HG02981 (cell line): ENCODE measurements around the gene HES1.
"Not testable (repeated sequence)": the region's sequence is repeated elsewhere in the genome, so short reads cannot be mapped to it uniquely, and the experiment has no call there.

Experiments used
- ATAC-seq: cut with Tn5 transposase; IDR thresholded peaks from one replicate; pipeline ENCODE4 v1.9.1; 2021; ENCODE audit warnings: mild to moderate bottlenecking, moderate library complexity; ENCODE audit not compliant: unreplicated experiment

The HES1 gene, protein sequence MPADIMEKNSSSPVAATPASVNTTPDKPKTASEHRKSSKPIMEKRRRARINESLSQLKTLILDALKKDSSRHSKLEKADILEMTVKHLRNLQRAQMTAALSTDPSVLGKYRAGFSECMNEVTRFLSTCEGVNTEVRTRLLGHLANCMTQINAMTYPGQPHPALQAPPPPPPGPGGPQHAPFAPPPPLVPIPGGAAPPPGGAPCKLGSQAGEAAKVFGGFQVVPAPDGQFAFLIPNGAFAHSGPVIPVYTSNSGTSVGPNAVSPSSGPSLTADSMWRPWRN

DNA sequence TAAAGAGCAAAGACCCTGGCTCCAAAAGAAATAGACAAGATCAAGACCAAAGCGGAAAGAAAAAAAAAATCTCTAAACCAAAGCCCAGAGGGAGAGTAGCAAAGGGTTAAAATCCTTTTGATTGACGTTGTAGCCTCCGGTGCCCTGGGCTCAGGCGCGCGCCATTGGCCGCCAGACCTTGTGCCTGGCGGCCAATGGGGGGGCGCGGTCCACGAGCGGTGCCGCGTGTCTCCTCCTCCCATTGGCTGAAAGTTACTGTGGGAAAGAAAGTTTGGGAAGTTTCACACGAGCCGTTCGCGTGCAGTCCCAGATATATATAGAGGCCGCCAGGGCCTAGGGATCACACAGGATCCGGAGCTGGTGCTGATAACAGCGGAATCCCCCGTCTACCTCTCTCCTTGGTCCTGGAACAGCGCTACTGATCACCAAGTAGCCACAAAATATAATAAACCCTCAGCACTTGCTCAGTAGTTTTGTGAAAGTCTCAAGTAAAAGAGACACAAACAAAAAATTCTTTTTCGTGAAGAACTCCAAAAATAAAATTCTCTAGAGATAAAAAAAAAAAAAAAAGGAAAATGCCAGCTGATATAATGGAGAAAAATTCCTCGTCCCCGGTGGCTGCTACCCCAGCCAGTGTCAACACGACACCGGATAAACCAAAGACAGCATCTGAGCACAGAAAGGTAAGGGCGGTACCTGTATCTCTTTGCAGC lies at the start of gene HES1:
Gene HES1 (plus strand): TSS at position 343 of the 713 bp plus-strand sequence. CDS start 233 bp downstream, at position 576.
- ATAC-seq, result peak; percentile 21

DNA sequence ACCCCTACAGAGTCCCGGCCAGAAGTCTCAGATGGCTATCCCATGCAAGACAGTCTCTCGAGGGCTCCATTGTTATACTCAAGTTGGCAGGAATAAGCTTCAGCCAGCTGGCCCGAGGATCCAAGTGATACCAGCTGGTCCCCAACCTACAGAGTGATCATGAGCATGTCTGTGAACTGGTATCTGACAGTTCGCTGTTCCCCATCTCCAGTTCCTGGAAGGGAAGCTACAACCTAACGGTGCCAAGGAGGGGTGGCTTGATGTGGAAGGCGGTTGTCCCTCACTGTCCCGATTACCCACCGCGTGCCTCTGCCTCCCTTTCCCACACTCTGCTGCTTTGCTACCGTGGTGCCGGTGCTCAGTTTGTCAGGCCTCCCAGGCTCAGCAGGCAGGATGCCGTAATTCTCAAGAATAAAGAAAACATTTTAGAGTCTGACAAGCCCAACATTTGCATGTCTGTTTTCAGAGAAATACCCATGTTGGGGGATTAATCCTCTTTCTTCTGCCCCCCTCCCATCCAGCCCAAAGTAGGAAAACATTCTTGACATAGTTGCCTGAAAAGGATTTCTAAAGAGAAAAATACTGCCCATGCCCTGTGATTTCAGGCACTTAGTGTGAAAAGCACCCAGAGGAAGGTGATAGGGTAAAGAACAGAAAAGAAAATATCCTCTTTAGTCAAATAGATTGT lies 49.4 kb upstream of the HES1 start:
- no peak for ATAC-seq

DNA sequence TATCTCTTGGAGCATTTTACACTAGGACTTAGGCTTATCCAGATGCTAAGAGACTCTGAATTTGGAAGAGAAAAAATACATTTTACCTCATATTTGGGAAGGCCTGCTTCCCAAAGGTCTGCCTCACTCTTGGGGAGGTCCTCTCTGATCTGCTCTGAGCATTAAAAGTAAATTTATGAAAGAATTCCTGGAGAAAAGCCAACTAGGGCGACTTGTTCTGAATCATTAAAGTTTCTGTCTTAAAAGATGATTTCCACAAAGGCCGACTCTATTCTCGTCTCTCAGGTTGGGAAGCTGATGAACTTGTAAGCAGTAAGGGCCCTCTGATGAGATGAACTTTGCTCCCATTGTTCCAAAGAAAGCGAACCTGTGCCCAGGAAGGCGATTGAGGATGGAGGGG lies 48.7 kb upstream of the HES1 start:
- ATAC-seq, result no peak

DNA sequence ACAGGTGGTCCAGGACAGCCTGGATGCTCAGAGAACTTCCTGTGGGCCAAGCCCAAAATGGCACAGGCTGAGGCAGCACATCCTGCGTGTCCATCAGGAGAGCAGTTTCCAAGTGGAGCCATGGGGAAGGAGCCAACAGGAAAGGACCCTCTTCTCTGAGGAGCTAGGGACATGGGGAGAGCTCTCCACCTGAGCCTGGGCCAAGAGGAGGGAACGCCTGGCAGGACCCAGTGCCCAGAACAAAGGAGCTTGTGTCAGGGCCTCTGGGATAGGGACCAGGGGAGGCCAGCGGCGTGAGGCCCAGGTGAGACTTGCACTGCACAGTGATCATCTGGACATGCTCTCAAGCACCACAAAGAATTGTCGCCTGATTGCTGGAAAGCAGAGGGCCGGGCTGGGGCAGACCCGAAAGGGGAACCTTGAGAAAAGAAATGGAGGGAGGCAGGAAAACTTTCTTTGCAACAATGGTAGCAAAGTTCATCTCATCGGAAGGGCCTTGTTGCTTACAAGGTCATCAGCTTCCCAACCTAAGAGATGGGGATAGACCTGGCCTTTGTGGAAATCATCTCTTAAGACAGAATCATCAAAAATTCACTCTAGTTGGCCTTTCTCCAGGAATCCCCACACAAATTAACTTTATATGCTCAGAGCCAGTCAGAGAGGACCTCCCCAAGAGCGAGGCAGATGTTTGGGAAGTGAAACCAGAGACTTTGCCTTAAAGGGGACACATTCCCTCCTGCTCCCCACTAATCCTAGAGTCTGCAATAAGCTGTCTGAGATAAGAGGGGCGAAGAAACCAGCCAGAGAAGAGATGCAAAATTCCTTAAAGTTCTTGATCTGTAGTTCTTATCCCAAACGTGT lies 47.7 kb upstream of the HES1 start:
- no peak for ATAC-seq

DNA sequence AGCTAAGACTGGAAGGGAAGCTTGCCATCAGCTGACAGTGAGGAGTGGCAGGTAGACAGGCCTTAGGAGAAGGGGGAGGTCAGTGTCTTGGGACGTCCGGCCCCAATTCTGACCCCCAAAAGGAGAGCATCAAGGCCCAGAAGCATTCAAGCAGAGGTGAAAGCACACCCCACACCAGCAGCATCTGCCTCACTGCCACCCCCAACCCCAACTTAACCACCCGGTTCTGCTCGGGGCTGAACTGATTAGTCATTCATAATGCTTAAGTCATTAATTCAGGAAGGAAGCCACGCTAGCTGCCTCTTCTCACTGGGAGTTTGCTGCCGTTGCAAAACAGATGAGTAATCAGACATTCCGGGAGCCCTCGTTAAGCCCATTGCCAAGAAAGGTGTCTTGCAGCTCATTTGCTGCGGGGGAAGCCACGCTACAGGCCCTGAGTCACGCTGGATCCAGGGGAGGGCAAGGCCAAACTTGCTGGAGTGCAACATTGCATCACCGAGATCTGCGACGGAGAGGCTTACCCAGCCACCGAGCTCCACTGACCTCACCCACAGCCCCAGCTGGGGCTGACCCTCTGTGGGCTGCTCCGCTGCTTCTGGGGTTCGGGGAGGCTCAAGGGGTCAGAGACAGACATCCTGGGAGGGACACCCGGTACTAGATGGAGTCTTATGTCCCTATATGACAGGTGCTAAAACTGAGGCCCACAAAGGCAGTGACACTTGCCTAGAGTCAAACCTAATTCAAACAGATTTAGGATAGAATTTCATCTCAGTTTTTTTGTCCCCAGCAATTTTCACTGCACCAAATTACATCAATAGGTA lies 46.4 kb upstream of the HES1 start:
- ATAC-seq, result peak; percentile 66

DNA sequence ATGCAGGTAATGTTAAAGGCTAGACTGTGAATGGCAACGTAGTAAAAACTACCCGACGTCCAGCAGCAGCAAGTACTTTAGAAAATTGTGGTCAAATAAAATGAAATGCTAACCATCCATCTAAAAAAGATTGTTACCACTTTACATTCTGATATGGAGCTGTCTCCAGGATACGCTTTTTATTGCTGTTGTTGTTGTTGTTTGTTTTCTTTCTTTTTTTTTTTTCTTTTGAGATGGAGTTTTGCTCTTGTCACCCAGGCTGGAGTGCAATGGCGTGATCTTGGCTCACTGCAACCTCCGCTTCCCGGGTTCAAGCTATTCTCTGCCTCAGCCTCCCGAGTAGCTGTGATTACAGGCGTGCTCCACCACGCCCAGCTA lies 45.8 kb upstream of the HES1 start:
- ATAC-seq, result not testable (repeated sequence)

DNA sequence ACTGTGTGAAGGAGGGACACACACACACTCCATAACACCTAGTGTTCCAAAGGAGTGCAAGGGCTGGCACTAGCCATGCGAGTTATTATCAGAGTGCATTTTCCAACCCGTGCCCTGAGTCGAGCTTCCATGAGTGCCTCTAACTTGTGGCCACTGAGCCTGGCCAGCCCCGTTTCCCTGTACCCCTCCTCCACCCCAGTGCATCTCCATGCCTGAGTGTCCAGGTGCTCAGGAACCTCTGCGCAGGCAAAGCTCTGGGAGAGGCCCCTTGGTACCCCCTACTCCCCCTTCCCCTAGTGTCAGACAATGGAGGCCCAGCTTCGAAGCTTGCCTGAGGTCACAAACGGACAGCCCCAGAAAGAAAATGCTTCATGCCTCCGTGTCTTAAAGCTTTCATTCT lies 45.2 kb upstream of the HES1 start:
- ATAC-seq, result no peak

DNA sequence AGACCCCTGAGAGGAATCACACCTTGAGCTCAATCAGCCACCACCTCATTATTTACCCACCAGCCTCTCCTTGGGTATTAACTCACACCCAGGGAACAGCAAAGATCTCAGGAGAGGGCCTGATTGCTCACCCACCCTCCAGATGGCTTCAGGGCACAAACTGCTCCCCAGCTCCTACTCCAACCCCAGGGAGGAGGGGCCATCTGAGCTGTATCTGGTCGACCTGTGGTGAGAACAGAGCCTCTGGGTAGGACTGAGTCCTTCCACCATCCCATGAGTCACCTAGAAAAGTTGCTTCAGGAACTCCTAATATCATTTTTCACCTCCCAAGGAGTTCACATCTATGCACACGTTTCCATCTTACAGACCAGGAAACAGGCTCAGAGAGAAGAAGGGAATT lies 44.8 kb upstream of the HES1 start:
- ATAC-seq, result no peak

DNA sequence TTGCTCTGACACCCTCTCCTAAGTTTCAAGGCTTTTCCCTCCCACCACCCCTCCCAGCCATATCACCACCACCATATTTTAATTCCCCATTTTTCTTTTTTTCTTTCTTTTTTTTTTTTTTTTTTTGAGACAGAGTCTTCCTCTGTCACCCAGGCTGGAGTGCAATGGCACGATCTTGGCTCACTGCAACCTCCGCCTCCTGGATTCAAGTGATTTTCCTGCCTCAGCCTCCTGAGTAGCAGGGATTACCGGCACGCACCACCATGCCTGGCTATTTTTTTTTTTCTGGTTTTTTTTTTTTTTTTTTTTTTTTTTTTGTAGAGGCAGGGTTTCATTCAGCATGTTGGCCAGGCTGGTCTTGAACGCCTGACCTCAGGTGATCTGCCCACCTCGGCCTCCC lies 44.1 kb upstream of the HES1 start:
- not testable (repeated sequence) for ATAC-seq

DNA sequence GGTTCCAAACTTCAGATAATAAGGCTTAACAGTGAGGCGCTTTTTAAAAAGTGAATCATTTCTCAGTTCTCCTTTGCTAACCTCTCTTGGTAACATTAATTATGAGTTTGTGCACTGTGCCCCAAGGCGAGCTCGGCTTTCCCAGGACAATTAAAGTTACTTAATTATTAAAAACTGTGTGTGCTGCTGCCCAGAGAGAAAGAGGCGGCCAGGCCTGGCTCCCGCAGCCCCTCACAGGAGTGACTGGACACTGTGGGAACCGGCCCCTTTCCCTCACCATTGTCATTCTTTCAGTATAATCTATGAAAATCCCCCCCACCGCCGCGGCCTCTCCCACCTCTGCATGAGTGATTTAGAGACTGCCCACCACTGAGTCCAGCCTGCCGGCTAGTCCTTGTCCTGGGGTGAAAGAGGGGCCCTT lies 43.1 kb upstream of the HES1 start:
- ATAC-seq, result no peak

DNA sequence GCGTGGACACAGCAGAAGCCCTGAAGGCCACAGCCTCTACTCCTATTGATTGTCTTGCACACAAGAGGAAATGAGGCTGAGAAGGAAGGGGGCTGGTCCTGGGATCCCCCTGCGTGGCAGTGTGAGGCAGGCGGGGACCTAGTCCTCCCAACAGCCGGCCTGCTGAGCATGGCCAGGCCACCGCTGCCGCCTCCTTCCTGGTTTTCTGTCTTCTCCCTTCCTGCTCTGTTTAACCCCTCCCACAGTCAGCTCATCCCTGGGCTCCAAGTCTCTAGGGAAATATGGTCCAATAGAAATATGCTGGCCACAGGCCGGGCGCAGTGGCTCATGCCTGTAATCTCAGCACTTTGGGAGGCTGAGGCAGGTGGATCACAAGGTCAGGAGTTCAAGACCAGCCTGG lies 42.1 kb upstream of the HES1 start:
- no peak for ATAC-seq

DNA sequence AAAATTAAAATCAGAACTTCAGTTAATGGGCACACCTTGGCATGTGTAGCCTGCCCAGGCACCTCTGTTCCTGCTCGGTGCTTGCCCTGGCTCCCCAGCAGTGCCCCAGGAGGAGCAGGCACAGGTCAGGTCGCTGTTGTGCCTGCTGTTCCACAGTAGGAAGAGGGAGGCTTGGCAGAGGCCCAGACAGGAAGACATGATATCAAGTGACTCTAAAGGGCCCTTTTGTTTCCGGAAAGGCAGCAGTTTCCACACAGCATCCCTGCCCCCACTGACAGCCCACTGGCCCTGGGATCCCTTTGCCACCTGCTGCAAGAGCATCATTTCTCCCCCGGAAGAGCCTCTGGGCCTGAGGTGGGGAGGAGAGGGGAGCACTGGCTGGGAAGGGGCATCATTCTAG lies 40.5 kb upstream of the HES1 start:
- ATAC-seq, result no peak

DNA sequence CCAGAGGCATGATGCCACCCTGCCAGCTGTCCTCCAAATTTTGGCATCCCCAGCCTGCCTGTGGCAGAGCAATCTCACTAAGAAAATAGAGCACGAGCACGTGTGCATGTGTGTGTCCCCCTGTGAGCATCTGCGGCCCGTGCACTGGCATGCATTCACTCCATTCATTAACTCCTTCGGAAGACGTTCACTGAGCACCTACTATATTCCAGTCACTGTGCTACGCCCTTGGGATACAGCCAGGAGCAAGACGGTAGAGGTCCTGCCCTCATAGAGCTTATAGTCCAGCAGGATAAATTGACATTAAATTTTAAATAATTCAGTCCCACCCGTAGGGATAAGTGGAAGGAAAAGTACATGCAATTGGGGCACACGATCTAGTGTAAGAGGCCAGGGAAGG lies 40.0 kb upstream of the HES1 start:
- no peak for ATAC-seq

DNA sequence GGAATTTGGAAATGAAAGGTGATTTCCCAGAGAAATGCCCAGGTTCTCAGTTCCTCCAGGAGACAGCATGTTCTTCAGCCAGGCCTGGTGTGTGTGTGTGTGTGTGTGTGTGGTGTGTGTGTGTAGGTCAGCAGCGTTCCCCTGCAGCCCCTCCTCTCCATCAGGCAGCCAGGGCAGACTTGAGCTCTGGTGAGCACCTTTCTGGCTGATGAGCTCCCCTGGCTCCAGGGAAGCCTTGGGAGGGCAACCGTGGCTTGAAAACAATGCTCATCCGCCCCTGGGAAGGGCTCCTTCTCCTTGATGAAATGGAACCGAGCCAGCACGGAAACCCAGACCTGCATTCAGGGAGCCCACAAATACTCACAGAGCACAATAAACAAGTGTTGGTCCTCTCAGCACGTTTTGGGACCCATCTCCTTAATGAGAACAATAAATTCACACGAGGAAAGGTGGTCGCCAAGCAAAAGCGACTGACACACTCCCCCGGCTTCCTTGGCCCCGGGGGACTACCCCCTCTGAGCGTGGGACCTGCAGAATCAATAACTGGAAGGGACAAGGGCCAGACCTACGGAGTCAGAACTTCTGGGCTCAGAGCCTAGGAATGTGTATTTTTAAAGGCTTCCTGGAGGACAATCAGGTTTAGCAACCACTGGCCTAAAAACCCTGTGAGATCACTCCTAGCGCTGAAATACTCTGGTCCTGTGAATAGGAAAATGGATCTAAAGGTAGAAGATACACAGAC lies 38.6 kb upstream of the HES1 start:
- ATAC-seq, result no peak

DNA sequence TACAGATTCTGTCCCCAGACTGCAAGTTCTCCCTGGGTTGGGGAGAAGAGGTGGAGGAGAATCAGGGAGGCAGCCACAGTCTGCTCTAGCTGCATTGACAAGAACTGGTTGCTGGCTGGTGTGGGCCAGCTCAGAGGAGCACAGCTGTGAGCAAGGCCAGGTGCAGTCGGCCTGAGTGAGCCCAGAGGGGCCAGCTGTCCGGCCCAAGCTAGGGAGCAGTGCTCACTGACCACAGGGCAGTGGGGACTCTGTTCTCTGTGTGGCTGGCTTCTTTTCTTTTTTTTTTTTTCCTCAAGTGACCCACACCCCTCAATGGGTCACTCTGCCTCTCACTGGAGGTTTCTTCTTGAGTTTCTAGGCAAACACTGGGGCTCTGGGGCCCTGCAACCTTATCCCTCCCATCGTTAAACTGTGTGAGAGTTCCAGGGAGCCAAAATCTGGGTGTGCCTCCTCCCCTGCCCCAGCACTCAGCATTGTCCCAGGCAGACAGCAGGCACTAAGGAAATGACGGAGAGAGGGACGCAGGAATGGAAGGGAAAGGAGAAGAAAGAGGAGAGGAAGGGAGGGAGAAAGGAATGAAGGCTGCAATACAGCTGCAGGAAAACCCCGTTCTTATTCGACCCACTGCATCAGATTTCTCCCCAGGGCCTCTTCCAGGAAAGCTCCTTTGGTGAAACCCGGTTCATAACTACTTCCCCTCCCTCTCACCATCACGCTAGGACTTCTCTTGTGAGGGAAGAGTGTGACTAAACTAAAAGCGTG lies 37.7 kb upstream of the HES1 start:
- no peak for ATAC-seq

DNA sequence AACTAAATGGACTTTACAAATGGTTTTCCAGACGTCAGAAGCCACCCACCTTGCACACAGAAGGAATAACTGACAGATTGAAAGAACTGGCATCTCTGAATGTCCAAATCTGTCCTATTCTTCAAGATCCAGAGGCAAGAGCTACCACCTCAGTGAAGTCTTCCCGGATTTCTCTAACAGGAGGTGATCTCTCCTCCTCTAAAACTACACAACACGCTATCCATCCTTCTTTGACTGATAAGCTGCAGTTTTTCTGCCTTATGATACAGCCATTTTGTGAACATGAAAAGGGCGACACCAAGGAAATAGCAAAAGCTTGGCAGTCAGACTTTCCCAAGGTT lies 37.1 kb upstream of the HES1 start:
- no peak for ATAC-seq

DNA sequence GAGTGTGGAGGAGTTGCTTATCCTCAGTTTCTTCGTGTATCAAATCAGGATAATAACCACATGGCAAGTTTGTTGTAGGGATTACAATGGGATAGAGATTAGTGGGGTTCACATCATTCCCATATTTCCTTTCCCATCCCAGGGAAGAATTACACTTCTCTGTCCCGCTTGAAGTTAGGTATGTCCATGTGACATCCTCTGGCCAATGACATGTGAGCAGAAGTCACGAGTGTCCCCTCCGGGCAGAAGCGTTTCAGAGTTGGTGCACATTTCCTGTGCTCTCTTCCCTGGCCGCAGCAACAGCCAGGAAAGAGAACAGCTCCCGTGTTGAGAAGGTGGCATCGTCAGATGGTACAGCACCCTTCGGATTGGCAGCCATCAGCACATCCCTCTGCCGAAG lies 36.7 kb upstream of the HES1 start:
- no peak for ATAC-seq

DNA sequence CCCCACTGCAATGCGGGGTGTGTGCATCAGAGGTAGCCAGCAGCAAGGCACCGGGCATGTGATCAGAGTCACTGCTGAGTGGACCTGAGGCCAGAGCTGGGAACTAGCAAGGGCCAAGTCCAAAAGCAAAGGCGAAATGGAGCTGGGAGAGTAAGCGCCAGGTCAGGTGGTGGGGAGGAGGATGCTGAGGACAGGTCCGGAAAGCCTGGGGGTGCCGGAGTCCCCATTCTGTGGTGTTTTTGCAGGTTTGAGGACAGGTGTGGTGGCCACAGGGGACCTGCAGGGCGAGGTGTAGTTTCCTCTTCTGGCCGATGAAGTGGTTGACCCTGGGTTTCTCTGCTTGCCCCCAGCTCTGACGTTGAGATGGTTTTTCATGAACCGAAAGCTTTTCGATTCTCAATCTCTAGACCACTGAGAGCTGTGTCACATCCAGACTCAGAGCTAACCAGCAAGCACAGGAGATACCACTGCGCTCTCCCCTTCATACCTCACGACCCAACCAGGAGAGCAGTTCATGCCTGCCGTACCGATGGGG lies 35.0 kb upstream of the HES1 start:
- ATAC-seq, result peak; percentile 88
